ENCODE results near the gene CCNK. TPM values are rescaled to one million over a fixed set of nuclear protein-coding genes. Genes with fewer than 3 reads are reported as not detected.

Gene CCNK
- total and polyA plus RNA-seq, 2 experiments from 2014 or later, result 20.9 TPM

GRCh38 chr14:99506276-99506675 lies 25.1 kb downstream of the CCNK start:
- Histone ChIP-seq H3K9me2 (ENCODE audit: insufficient read depth) (no peaks in the 10 kb centered on the region), H3K36me3 (ENCODE audit: low read depth) (peaks cover 61% of the 10 kb centered on the region), H3K4me3 (no peak overlapping the region), H3F3A (ENCODE audit: insufficient read depth) (peaks cover 13% of the 10 kb centered on the region; the same call in 1 of the 2 replicates), H3K4me2 (ENCODE audit: unreplicated experiment) (no peak overlapping the region), H3K27ac (no peak overlapping the region), H4K20me1 (ENCODE audit: insufficient read depth) (no peaks in the 10 kb centered on the region), H2AFZ (no peak overlapping the region), H3K9ac (no peak overlapping the region), H3K9me3 (ENCODE audit: low read depth) (no peaks in the 10 kb centered on the region), H3K27me3 (replicated peaks; ENCODE audit: insufficient read depth) (no peaks in the 10 kb centered on the region), H3K4me1 (ENCODE audit: insufficient read depth) (peaks cover 7% of the 10 kb centered on the region), H3K79me2 (ENCODE audit: insufficient read depth) (no peaks in the 10 kb centered on the region)
- in situ Hi-C loops (cut with MboI), result no loop called here
- TF ChIP-seq EZH2phosphoT487 (IDR thresholded peaks at IDR 0.05; ENCODE audit: insufficient read depth, low read depth) (no peak), EZH2 (IDR thresholded peaks at IDR 0.05; ENCODE audit: insufficient read depth, poor library complexity, severe bottlenecking) (no peak)
- 93 to 96% methylated on average over 6 of the region's 6 CpGs for WGBS, 2 experiments (ENCODE audit: low coverage in 1 of 2, low lambda C conversion rate in 2 of 2, missing lambda C conversion rate in 2 of 2)
- DNase-seq, result no peak

- no peak overlapping the region for H3K9ac ChIP-seq
- no peaks in the 10 kb centered on the region for H4K20me1 ChIP-seq (ENCODE audit: insufficient read depth)
- 76 to 78% methylated on average over 13 of the region's 13 CpGs for WGBS, 2 experiments (ENCODE audit: low coverage in 1 of 2, low lambda C conversion rate in 2 of 2, missing lambda C conversion rate in 2 of 2)
- no peak overlapping the region for H3K27ac ChIP-seq
- peaks cover 20% of the 10 kb centered on the region; the same call in 1 of the 2 replicates for H3F3A ChIP-seq (ENCODE audit: insufficient read depth)
- H3K9me3 ChIP-seq (ENCODE audit: low read depth), result no peaks in the 10 kb centered on the region
- TF ChIP-seq EZH2 (IDR thresholded peaks at IDR 0.05; ENCODE audit: insufficient read depth, poor library complexity, severe bottlenecking) (no peak), EZH2phosphoT487 (IDR thresholded peaks at IDR 0.05; ENCODE audit: insufficient read depth, low read depth) (no peak)
- H3K4me2 ChIP-seq (ENCODE audit: unreplicated experiment), result no peak overlapping the region
- no peak overlapping the region for H2AFZ ChIP-seq
- H3K79me2 ChIP-seq (ENCODE audit: insufficient read depth), result no peaks in the 10 kb centered on the region
- H3K36me3 ChIP-seq (ENCODE audit: low read depth), result peaks cover 46% of the 10 kb centered on the region
- no peak overlapping the region for H3K4me3 ChIP-seq
- H3K4me1 ChIP-seq (ENCODE audit: insufficient read depth), result peaks cover 15% of the 10 kb centered on the region
- in situ Hi-C loops (cut with MboI), result no loop called here
- no peaks in the 10 kb centered on the region for H3K27me3 ChIP-seq (replicated peaks; ENCODE audit: insufficient read depth)
- H3K9me2 ChIP-seq (ENCODE audit: insufficient read depth), result no peaks in the 10 kb centered on the region
- no peak for DNase-seq
Observed at GRCh38 chr14:99507860-99508640, 26.8 kb downstream of the CCNK start.

- H3K4me1 ChIP-seq (ENCODE audit: insufficient read depth), result peaks cover 15% of the 10 kb centered on the region
Observed at GRCh38 chr14:99508896-99509629, 27.9 kb downstream of the CCNK start.

GRCh38 chr14:99509871-99510555 lies 28.8 kb downstream of the CCNK start:
- in situ Hi-C loops (cut with MboI), result no loop called here
- no peaks in the 10 kb centered on the region for H3K27me3 ChIP-seq (replicated peaks; ENCODE audit: insufficient read depth)

More at GRCh38 chr14:99508896-99509629, 27.9 kb downstream of the CCNK start:
- Histone ChIP-seq H3K4me2 (ENCODE audit: unreplicated experiment) (no peak overlapping the region), H3K9ac (no peak overlapping the region), H3K9me3 (ENCODE audit: low read depth) (no peaks in the 10 kb centered on the region), H3K27ac (no peak overlapping the region), H3K79me2 (ENCODE audit: insufficient read depth) (no peaks in the 10 kb centered on the region), H3K9me2 (ENCODE audit: insufficient read depth) (no peaks in the 10 kb centered on the region), H3K4me3 (no peak overlapping the region), H3K36me3 (ENCODE audit: low read depth) (peaks cover 36% of the 10 kb centered on the region), H2AFZ (no peak overlapping the region), H3F3A (ENCODE audit: insufficient read depth) (peaks cover 20% of the 10 kb centered on the region; the same call in 1 of the 2 replicates), H3K27me3 (replicated peaks; ENCODE audit: insufficient read depth) (no peaks in the 10 kb centered on the region), H4K20me1 (ENCODE audit: insufficient read depth) (no peaks in the 10 kb centered on the region)
- 82 to 83% methylated on average over 21 to 23 of the region's 23 CpGs for WGBS, 2 experiments (ENCODE audit: low coverage in 1 of 2, low lambda C conversion rate in 2 of 2, missing lambda C conversion rate in 2 of 2)
- in situ Hi-C loops (cut with MboI), result no loop called here
- no peak for DNase-seq
- TF ChIP-seq EZH2 (IDR thresholded peaks at IDR 0.05; ENCODE audit: insufficient read depth, poor library complexity, severe bottlenecking) (no peak), EZH2phosphoT487 (IDR thresholded peaks at IDR 0.05; ENCODE audit: insufficient read depth, low read depth) (no peak)

More at GRCh38 chr14:99509871-99510555, 28.8 kb downstream of the CCNK start:
- no peaks in the 10 kb centered on the region for H3K79me2 ChIP-seq (ENCODE audit: insufficient read depth)
- no peaks in the 10 kb centered on the region for H3K9me3 ChIP-seq (ENCODE audit: low read depth)
- no peak overlapping the region for H3K9ac ChIP-seq
- TF ChIP-seq EZH2phosphoT487 (IDR thresholded peaks at IDR 0.05; ENCODE audit: insufficient read depth, low read depth), result no peak
- no peak for TF ChIP-seq EZH2 (IDR thresholded peaks at IDR 0.05; ENCODE audit: insufficient read depth, poor library complexity, severe bottlenecking)
- no peak for DNase-seq
- H3K4me1 ChIP-seq (ENCODE audit: insufficient read depth), result peaks cover 15% of the 10 kb centered on the region
- H4K20me1 ChIP-seq (ENCODE audit: insufficient read depth), result no peaks in the 10 kb centered on the region
- no peaks in the 10 kb centered on the region for H3K9me2 ChIP-seq (ENCODE audit: insufficient read depth)
- no peak overlapping the region for H3K27ac ChIP-seq
- H2AFZ ChIP-seq, result no peak overlapping the region
- WGBS, 2 experiments (ENCODE audit: low coverage in 1 of 2, low lambda C conversion rate in 2 of 2, missing lambda C conversion rate in 2 of 2), result 89 to 96% methylated on average over 11 to 27 of the region's 27 CpGs
- peaks cover 29% of the 10 kb centered on the region for H3K36me3 ChIP-seq (ENCODE audit: low read depth)
- peaks cover 19% of the 10 kb centered on the region; the same call in 1 of the 2 replicates for H3F3A ChIP-seq (ENCODE audit: insufficient read depth)
- no peak overlapping the region for H3K4me2 ChIP-seq (ENCODE audit: unreplicated experiment)
- no peak overlapping the region for H3K4me3 ChIP-seq
